GM12873 (cell line): ENCODE measurements around the gene PCDHB15.

ENCODE experiments used
- CTCF ChIP-seq: IDR thresholded peaks from 2 replicates; pipeline ENCODE4 v1.5.1; 2012; ENCODE audit warnings: low read depth, mild to moderate bottlenecking, moderate library complexity, low read length, control low read depth; ENCODE audit not compliant: insufficient read depth; ENCODE audit errors: missing control alignments

The PCDHB15 gene

DNA sequence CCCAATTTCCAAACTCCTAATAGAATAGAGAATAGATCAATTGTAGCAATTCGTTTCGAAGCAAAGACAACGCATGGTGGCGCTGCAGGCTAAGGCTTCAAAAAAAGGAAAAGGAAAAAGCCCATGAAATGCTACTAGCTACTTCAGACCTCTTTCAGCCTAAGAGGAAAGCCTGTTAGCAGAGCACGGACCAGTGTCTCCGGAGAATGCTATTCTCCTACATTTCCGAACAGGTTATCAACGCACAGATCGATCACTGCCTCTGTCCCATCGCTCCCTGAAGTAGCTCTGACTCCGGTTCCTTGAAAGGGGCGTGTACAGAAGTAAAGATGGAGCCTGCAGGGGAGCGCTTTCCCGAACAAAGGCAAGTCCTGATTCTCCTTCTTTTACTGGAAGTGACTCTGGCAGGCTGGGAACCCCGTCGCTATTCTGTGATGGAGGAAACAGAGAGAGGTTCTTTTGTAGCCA, at the start of gene PCDHB15:
PCDHB15 (plus strand) TSS at position 146 of the 468 bp plus-strand sequence; CDS start at position 330, 184 bp downstream.
- peak; percentile 22 for TF ChIP-seq CTCF

- TF ChIP-seq CTCF = no peak
These were observed 48.8 kb upstream of the PCDHB15 start for GRCh38 chr5:141196363-141196762.

DNA sequence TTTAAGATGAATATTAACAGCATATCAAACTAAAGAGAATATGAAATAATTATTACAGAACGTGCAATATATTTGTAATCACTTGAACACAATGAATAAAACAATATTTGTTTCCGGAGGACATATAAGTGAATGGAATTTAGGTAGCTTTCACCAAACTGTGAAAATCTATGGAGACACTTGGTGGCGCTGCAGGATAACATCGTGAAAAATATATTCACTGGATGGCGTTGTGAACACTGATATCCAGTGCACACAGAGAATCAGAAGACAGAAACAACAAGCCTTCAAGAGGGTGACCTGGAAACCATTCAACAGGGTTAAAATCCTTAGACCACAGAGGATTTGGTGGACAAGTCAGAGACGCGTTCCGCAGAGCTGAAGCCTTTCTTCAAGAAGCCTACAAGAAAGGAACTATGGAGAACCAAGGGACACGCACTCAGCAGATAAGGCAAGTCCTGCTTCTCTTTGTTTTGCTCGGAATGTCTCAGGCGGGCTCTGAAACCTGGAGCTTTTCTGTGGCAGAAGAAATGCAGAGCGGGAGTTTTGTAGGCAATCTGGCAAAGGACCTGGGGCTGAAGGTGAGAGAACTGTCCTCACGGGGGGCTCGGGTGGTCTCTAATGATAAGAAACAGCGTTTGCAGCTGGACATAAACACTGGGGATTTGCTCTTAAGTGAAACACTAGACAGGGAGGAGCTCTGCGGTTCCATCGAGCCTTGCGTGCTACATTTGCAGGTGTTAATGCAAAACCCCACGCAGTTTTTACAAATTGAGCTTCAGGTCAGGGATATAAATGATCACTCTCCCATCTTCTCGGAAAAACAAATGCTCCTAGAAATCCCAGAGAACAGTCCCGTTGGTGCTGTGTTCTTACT, 45.6 kb upstream of the PCDHB15 start, which contains the start of gene PCDHB11:
PCDHB11 (plus strand) TSS at position 269 of the 877 bp plus-strand sequence; CDS start at position 417, 148 bp downstream.
- TF ChIP-seq CTCF = no peak

DNA sequence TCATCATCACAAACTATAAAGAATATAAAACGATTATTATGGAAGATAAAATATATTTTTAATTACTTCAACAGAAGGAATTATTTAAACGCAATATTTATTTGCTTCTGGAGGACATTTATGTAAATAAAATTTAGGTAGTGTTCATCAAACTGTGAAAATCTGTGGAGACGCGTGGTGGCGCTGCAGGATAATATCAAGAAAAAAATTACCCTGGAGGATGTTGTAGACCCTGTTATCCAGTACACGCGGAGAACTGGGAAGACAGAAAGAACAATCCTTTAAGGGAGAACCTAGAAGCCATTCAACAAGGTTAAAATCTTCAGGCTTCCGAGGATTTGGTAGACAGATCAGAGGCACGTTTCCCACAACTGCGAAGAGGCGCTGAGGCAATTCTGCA, 36.7 kb upstream of the PCDHB15 start, which contains the start of gene PCDHB12:
PCDHB12 (plus strand) TSS at position 242 of the 400 bp plus-strand sequence. CDS start 189 bp downstream, outside the sequence.
- no peak for TF ChIP-seq CTCF

- peak; percentile 22 for TF ChIP-seq CTCF
These were observed 31.4 kb upstream of the PCDHB15 start, which contains the start of gene PCDHB13 for GRCh38 chr5:141213656-141214339. Gene PCDHB13 (plus strand): TSS chr5:141213919. CDS start chr5:141214124, 205 bp downstream.

GRCh38 chr5:141223112-141223783, 21.9 kb upstream of the PCDHB15 start, which contains the start of gene PCDHB14:
Gene PCDHB14 (plus strand): TSS chr5:141223343. CDS start chr5:141223506, 163 bp downstream.
- no peak for TF ChIP-seq CTCF
